MG63 (cell line): ENCODE results near the gene OR2D3. TPM values are rescaled to one million over a fixed set of nuclear protein-coding genes. Genes with fewer than 3 reads are reported as not detected.
"Not testable (repeated sequence)": the region's sequence is repeated elsewhere in the genome, so short reads cannot be mapped to it uniquely, and the experiment has no call there.

Experiments
- DNase-seq: peaks from one replicate; pipeline ENCODE4 v3.0.0-alpha.2; 2020
- H3K27me3 ChIP-seq: fragments of 250-450 bp; sonication (Bioruptor Pico); 2 replicates; pipeline ENCODE4 v1.5.1; 2020; ENCODE audit warnings: mild to moderate bottlenecking, moderate library complexity
- H3K36me3 ChIP-seq: fragments of 250-450 bp; sonication (Bioruptor Pico); 2 replicates; pipeline ENCODE4 v1.5.1; 2020; ENCODE audit warnings: mild to moderate bottlenecking, moderate library complexity
- H3K4me3 ChIP-seq: fragments of 250-450 bp; sonication (Bioruptor Pico); 2 replicates; pipeline ENCODE4 v1.5.1; 2020; ENCODE audit warnings: mild to moderate bottlenecking, moderate library complexity
- H3K9me3 ChIP-seq: fragments of 250-450 bp; sonication (Bioruptor Pico); 2 replicates; pipeline ENCODE4 v1.5.1; 2020; ENCODE audit warnings: mild to moderate bottlenecking, moderate library complexity
- total RNA-seq: library from RNA; depleted of rRNA; stranded (reverse); fragments of >200 nt; shearing (Covaris generic); gene quantifications from 2 replicates; pipeline ENCODE4 v1.2.3, GENCODE V29; 2014; ENCODE audit warnings: low replicate concordance

Gene OR2D3
- total RNA-seq, 1 experiment from 2014 or later, result not detected

GRCh38 chr11:6925007-6925577 lies 4.3 kb downstream of the OR2D3 start:
- DNase-seq, result no peak
- H3K4me3 ChIP-seq, result no peak overlapping the region

DNA sequence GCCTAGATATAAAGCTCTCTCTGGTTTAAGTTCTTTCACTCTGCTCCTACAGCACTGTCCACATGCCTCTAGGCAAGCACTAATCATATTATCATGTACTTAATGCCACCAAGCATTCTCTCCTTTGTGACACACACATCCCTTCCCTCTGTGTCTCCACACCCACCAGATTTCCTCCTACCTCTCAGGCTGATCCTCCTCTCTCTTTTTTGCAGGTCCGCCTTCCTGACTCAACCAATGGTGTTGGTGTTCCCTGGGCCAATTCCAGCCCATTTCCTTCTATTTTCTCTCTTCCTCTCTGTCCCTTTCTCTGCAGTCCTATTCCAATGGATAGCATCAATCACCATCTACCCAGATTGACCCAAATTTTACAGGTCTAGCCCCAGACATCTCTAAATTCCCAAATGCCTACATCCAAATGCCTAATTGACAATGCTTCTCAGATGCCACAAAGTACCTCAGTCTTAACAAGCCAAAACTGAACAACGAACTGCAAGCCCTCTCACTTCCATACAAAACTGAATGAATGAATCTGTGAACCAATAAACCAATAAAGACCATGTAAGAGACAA lies 4.9 kb downstream of the OR2D3 start:
- H3K27me3 ChIP-seq, result no peaks in the 10 kb centered on the region
- peak; percentile 38 for DNase-seq
- peak overlapping the region; percentile 83 for H3K4me3 ChIP-seq
- 0 out of 2 replicates have a peak, but pooled peaks cover 3% of the 10 kb centered on the region for H3K36me3 ChIP-seq
- H3K9me3 ChIP-seq, result no peaks in the 10 kb centered on the region

More at GRCh38 chr11:6925007-6925577, 4.3 kb downstream of the OR2D3 start:
- Histone ChIP-seq H3K36me3 (0 out of 2 replicates have a peak, but pooled peaks cover 3% of the 10 kb centered on the region), H3K27me3 (no peaks in the 10 kb centered on the region), H3K9me3 (no peaks in the 10 kb centered on the region)

GRCh38 chr11:6926208-6927029 lies 5.6 kb downstream of the OR2D3 start, which contains the start of gene ZNF215:
TSS of gene ZNF215 (plus strand) at chr11:6926426. CDS start at chr11:6932273, 5,847 bp downstream.
- Histone ChIP-seq H3K4me3 (peak within 1 kb of the TSS; percentile 83), H3K9me3 (no peaks in the 10 kb centered on the region), H3K36me3 (0 out of 2 replicates have a peak, but pooled peaks cover 3% of the 10 kb centered on the region), H3K27me3 (no peaks in the 10 kb centered on the region)
- DNase-seq, result peak; percentile 91

DNA sequence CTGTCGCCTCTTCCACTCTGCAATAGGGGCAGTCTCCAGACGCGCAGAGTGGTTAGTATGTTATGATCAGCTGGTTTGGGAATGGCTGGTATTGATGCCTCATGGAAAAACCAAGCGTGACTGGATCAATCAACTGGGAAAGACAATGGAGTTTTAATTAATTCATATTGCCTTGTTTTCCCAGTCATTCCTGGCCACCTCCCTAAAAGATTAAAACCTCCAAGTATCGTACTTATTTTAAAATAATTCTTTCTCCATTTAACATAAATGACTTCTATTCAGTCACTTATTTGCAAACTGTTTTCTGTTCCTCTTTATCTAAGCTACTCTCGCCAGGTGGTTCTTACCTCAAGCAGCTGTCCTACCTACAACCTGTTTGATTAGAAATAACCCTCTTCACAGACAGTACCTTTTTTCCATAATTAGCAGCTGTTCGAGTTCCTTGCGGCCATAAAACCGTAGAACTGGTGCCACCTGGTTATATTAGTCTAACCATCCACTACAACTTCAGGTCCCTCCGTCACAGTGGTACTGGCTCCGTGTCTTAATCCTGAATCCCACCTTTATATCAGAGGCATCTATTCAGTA lies 6.3 kb downstream of the OR2D3 start:
- Histone ChIP-seq H3K36me3 (0 out of 2 replicates have a peak, but pooled peaks cover 3% of the 10 kb centered on the region), H3K4me3 (peak overlapping the region; percentile 83), H3K9me3 (no peaks in the 10 kb centered on the region), H3K27me3 (no peaks in the 10 kb centered on the region)
- no peak for DNase-seq

DNA sequence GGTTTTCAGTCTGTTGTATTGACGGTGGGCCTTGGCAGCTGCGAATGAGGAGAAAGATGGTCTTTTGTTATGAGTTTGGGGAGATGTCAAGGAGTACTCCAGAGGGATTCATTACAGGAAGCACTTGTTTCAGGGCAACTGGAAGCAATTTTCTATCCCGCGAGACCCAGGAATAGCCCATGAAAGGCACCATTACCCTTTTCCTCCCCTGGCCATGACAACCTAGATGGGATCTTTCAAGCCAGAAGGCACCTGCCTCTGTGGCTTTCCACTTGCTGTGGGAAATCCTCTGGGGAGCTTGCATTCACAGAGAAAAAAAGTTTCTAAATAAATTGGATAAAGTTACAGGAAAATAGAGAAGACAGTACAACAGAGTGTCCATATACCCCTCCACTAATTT lies 8.1 kb downstream of the OR2D3 start:
- Histone ChIP-seq H3K36me3 (0 out of 2 replicates have a peak, but pooled peaks cover 3% of the 10 kb centered on the region), H3K9me3 (no peaks in the 10 kb centered on the region), H3K27me3 (no peaks in the 10 kb centered on the region), H3K4me3 (no peak overlapping the region)
- no peak for DNase-seq

DNA sequence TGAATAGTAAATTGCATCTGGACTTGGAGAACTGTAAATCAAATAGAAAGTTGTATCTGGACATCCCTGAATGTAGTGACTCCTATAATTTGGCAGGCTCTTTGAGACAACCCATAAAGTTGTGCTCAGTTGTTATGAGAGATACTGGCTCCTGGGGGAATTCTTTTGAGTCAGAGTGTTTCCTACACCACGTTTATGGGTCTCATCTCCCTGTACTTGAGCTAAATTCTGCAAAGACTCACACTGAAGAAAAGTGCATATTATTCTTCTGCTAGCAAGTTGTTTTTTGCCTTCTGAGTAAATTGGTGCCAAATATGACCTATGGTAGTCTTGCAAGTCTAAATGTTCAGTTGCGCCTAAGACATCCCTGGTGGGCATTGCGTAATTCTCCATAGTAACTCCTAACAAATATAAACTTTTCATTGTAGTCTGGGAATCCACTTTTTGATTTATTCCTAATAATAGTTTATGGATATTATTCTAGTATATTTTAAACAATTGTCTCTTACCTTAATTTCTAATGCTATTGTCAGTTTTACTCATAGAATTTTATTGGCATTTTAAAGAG lies 10.4 kb downstream of the OR2D3 start:
- H3K4me3 ChIP-seq, result no peak overlapping the region
- DNase-seq, result no peak
- peaks cover 3% of the 10 kb centered on the region; the same call in 1 of the 2 replicates for H3K36me3 ChIP-seq

DNA sequence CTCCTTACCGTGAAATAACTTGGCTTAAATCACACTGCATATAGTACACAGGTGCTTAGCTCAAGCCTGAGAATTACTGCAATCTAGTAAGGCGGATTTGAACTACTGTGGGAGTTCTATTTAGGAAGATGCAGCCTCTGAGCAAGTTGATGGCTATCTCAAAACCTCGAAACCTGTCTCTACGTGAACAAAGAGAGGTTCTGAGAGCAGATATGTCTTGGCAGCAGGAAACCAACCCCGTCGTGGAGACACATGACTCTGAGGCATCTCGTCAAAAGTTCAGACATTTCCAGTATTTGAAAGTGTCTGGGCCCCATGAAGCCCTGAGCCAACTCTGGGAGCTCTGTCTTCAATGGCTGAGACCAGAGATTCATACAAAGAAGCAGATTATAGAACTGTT lies 11.3 kb downstream of the OR2D3 start:
- Histone ChIP-seq H3K4me3 (no peak overlapping the region), H3K36me3 (peaks cover 3% of the 10 kb centered on the region; the same call in 1 of the 2 replicates), H3K9me3 (no peaks in the 10 kb centered on the region), H3K27me3 (no peaks in the 10 kb centered on the region)
- DNase-seq, result no peak

More for the DNA sequence above, 10.4 kb downstream of the OR2D3 start:
- H3K9me3 ChIP-seq, result no peaks in the 10 kb centered on the region
- H3K27me3 ChIP-seq, result no peaks in the 10 kb centered on the region

- Histone ChIP-seq H3K27me3 (no peaks in the 10 kb centered on the region), H3K9me3 (no peaks in the 10 kb centered on the region), H3K4me3 (no peak overlapping the region), H3K36me3 (no peaks in the 10 kb centered on the region; the same call in 1 of the 2 replicates)
- no peak for DNase-seq
These were observed 21.2 kb downstream of the OR2D3 start for GRCh38 chr11:6941970-6942369.

DNA sequence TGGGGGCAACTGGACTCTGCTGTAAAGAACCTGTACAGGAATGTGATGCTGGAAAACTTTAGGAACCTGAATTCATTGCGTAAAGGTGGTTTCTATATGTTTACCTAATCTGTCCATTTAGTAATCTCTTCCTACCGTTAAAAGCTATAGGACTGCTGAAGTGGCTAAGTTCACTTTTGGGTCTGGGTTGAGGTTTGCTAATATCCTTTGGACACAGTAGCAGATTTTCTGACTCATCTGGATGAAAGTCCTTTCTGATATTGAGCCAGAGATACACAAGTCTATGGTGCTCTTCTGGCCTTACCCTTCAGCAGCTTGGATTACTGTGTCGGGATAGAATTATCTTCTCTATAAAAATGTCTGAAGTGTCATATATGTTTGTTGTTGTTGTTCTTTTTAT lies 22.3 kb downstream of the OR2D3 start:
- Histone ChIP-seq H3K4me3 (no peak overlapping the region), H3K9me3 (no peaks in the 10 kb centered on the region), H3K36me3 (no peaks in the 10 kb centered on the region; the same call in 1 of the 2 replicates), H3K27me3 (no peaks in the 10 kb centered on the region)
- no peak for DNase-seq

DNA sequence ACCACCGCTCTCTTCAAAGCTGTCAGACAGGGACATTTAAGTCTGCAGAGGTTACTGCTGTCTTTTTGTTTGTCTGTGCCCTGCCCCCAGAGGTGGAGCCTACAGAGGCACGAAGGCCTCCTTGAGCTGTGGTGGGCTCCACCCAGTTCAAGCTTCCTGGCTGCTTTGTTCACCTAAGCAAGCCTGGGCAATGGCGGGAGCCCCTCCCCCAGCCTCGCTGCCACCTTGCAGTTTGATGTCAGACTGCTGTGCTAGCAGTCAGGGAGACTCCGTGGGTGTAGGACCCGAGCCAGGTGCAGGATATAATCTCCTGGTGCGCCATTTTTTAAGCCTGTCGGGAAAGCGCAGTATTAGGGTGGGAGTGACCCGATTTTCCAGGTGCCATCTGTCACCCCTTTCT lies 33.4 kb downstream of the OR2D3 start:
- H3K36me3 ChIP-seq, H3K4me3 ChIP-seq, DNase-seq, H3K27me3 ChIP-seq, H3K9me3 ChIP-seq: not testable (repeated sequence)

DNA sequence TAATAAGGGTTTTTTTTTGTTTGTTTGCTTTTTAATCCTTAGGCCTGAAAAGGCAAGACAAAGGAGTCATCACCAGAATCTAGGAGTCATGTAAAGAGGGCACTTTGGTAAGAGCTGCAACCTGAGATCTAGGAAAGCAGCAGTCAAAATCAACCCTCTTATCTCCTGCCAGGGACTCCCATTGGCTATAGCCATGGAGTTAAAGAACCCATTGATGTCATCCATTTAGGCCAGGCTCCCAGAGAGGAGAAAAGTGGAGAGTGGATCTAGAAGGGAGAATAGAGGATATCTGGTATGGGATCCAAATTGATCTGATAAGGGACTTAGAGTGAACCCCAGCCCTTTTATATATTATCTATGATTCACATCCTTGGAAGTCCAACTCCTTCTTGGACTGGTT lies 41.3 kb downstream of the OR2D3 start:
- no peaks in the 10 kb centered on the region for H3K27me3 ChIP-seq
- H3K36me3 ChIP-seq, result no peaks in the 10 kb centered on the region
- no peak overlapping the region for H3K4me3 ChIP-seq
- no peak for DNase-seq
- peaks cover 2% of the 10 kb centered on the region; the same call in 1 of the 2 replicates for H3K9me3 ChIP-seq

GRCh38 chr11:6962673-6963072 lies 41.9 kb downstream of the OR2D3 start:
- no peak overlapping the region for H3K4me3 ChIP-seq
- DNase-seq, result no peak

GRCh38 chr11:6968816-6969215 lies 48.0 kb downstream of the OR2D3 start:
- no peak for DNase-seq
- Histone ChIP-seq H3K36me3 (no peaks in the 10 kb centered on the region), H3K27me3 (no peaks in the 10 kb centered on the region), H3K4me3 (no peak overlapping the region), H3K9me3 (peaks cover 4% of the 10 kb centered on the region; the same call in 1 of the 2 replicates)

More at GRCh38 chr11:6962673-6963072, 41.9 kb downstream of the OR2D3 start:
- no peaks in the 10 kb centered on the region for H3K36me3 ChIP-seq
- H3K27me3 ChIP-seq, result no peaks in the 10 kb centered on the region
- peaks cover 4% of the 10 kb centered on the region; the same call in 1 of the 2 replicates for H3K9me3 ChIP-seq

GRCh38 chr11:6969854-6970253 lies 49.1 kb downstream of the OR2D3 start:
- not testable (repeated sequence) for H3K36me3 ChIP-seq, H3K4me3 ChIP-seq, H3K27me3 ChIP-seq, H3K9me3 ChIP-seq
- peak; percentile 15 for DNase-seq
